IMR-90 (cell line): ENCODE data around the gene PCSK2.

Experiments used
- CEBPB ChIP-seq: IDR thresholded peaks from 2 replicates; pipeline ENCODE4 v1.6.1; 2012; ENCODE audit warnings: low read depth, low read length, improper control_type of control experiment
- POLR2A ChIP-seq: IDR thresholded peaks from 2 replicates; pipeline ENCODE4 v1.6.1; 2012; ENCODE audit warnings: mild to moderate bottlenecking, low read depth, low read length
- TF ChIP-seq, protein P1 (sequence below): conservative IDR thresholded peaks from 2 replicates; pipeline ENCODE4 v1.5.1; 2012; ENCODE audit warnings: mild to moderate bottlenecking, low read depth, low read length, improper control_type of control experiment
- TF ChIP-seq, protein P2 (sequence below): fragments of 150-350 bp; IDR thresholded peaks from 2 replicates; pipeline ENCODE4 v1.6.1; 2017; ENCODE audit warnings: mild to moderate bottlenecking, antibody characterized with exemption, low read length, low read depth

DNA sequence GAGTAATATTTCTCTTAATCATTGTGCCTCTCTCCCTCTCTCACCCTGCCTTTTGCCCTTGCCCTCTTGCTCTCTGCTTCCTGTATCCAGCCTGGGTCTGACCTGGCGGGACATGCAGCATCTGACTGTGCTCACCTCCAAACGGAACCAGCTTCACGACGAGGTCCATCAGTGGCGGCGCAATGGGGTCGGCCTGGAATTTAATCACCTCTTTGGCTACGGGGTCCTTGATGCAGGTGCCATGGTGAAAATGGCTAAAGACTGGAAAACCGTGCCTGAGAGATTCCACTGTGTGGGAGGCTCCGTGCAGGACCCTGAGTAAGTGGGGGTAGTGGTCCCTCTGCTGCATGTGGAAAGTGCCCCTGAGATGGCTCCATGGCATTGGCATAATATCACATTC lies 238.4 kb downstream of the PCSK2 start:
- TF ChIP-seq CEBPB: no peak
- TF ChIP-seq, protein P1, sequence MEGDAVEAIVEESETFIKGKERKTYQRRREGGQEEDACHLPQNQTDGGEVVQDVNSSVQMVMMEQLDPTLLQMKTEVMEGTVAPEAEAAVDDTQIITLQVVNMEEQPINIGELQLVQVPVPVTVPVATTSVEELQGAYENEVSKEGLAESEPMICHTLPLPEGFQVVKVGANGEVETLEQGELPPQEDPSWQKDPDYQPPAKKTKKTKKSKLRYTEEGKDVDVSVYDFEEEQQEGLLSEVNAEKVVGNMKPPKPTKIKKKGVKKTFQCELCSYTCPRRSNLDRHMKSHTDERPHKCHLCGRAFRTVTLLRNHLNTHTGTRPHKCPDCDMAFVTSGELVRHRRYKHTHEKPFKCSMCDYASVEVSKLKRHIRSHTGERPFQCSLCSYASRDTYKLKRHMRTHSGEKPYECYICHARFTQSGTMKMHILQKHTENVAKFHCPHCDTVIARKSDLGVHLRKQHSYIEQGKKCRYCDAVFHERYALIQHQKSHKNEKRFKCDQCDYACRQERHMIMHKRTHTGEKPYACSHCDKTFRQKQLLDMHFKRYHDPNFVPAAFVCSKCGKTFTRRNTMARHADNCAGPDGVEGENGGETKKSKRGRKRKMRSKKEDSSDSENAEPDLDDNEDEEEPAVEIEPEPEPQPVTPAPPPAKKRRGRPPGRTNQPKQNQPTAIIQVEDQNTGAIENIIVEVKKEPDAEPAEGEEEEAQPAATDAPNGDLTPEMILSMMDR: no peak
- TF ChIP-seq, protein P2, sequence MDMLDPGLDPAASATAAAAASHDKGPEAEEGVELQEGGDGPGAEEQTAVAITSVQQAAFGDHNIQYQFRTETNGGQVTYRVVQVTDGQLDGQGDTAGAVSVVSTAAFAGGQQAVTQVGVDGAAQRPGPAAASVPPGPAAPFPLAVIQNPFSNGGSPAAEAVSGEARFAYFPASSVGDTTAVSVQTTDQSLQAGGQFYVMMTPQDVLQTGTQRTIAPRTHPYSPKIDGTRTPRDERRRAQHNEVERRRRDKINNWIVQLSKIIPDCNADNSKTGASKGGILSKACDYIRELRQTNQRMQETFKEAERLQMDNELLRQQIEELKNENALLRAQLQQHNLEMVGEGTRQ: no peak
- no peak for TF ChIP-seq POLR2A
